ENCODE data around the gene RBCK1. TPM values are rescaled to one million over a fixed set of nuclear protein-coding genes. Genes with fewer than 3 reads are reported as not detected.
"Not testable (repeated sequence)": the region's sequence is repeated elsewhere in the genome, so short reads cannot be mapped to it uniquely, and the experiment has no call there.

RBCK1 gene
- total RNA-seq, 1 donor from 2014 or later = 108 TPM

- H3K4me1 Mint-ChIP-seq (ENCODE audit: low read depth) = peaks cover 24% of the 10 kb centered on the region
- no peak for TF ChIP-seq CTCF (IDR thresholded peaks at IDR 0.05; ENCODE audit: unreplicated experiment)
- H3K27me3 Mint-ChIP-seq = peaks cover 10% of the 10 kb centered on the region
- H3K36me3 Mint-ChIP-seq (ENCODE audit: insufficient read depth) = no peaks in the 10 kb centered on the region
- no peaks in the 10 kb centered on the region for H3K9me3 Mint-ChIP-seq (ENCODE audit: low read depth)
- no peak overlapping the region for H3K4me3 Mint-ChIP-seq (ENCODE audit: low read depth)
- no peak for DNase-seq (ENCODE audit: low spot score, unreplicated experiment)
- no peak overlapping the region for H3K27ac Mint-ChIP-seq
Measured at GRCh38 chr20:373171-373890, 34.8 kb upstream of the RBCK1 start.

GRCh38 chr20:375265-375889 is 32.7 kb upstream of the RBCK1 start:
- Mint-ChIP-seq H3K4me3 (ENCODE audit: low read depth) (no peak overlapping the region), H3K27me3 (peaks cover 10% of the 10 kb centered on the region), H3K9me3 (ENCODE audit: low read depth) (no peaks in the 10 kb centered on the region), H3K4me1 (ENCODE audit: low read depth) (peaks cover 9% of the 10 kb centered on the region), H3K36me3 (ENCODE audit: insufficient read depth) (no peaks in the 10 kb centered on the region), H3K27ac (peak overlapping the region; percentile 27)
- DNase-seq (ENCODE audit: low spot score, unreplicated experiment) = no peak
- TF ChIP-seq CTCF (IDR thresholded peaks at IDR 0.05; ENCODE audit: unreplicated experiment) = no peak

- Mint-ChIP-seq H3K27ac (no peak overlapping the region), H3K36me3 (ENCODE audit: insufficient read depth) (no peaks in the 10 kb centered on the region), H3K9me3 (ENCODE audit: low read depth) (no peaks in the 10 kb centered on the region), H3K4me1 (ENCODE audit: low read depth) (peaks cover 5% of the 10 kb centered on the region), H3K4me3 (ENCODE audit: low read depth) (no peak overlapping the region), H3K27me3 (peaks cover 10% of the 10 kb centered on the region)
- TF ChIP-seq CTCF (IDR thresholded peaks at IDR 0.05; ENCODE audit: unreplicated experiment) = no peak
- DNase-seq (ENCODE audit: low spot score, unreplicated experiment) = no peak
Measured at GRCh38 chr20:376089-376488, 32.0 kb upstream of the RBCK1 start.

GRCh38 chr20:376750-377149 is 31.3 kb upstream of the RBCK1 start:
- Mint-ChIP-seq H3K9me3 (ENCODE audit: low read depth) (no peaks in the 10 kb centered on the region), H3K36me3 (ENCODE audit: insufficient read depth) (no peaks in the 10 kb centered on the region), H3K27ac (no peak overlapping the region), H3K4me3 (ENCODE audit: low read depth) (no peak overlapping the region), H3K4me1 (ENCODE audit: low read depth) (peaks cover 3% of the 10 kb centered on the region), H3K27me3 (peaks cover 10% of the 10 kb centered on the region)
- no peak for DNase-seq (ENCODE audit: low spot score, unreplicated experiment)
- TF ChIP-seq CTCF (IDR thresholded peaks at IDR 0.05; ENCODE audit: unreplicated experiment) = no peak

- H3K9me3 Mint-ChIP-seq (ENCODE audit: low read depth); H3K4me1 Mint-ChIP-seq (ENCODE audit: low read depth); H3K27ac Mint-ChIP-seq; DNase-seq (ENCODE audit: low spot score, unreplicated experiment); H3K36me3 Mint-ChIP-seq (ENCODE audit: insufficient read depth); H3K4me3 Mint-ChIP-seq (ENCODE audit: low read depth): not testable (repeated sequence)
- H3K27me3 Mint-ChIP-seq = peaks cover 13% of the 10 kb centered on the region
Measured at GRCh38 chr20:377578-377977, 30.5 kb upstream of the RBCK1 start.

GRCh38 chr20:378961-379336 is 29.1 kb upstream of the RBCK1 start:
- peaks cover 25% of the 10 kb centered on the region for H3K27me3 Mint-ChIP-seq
- no peak overlapping the region for H3K4me3 Mint-ChIP-seq (ENCODE audit: low read depth)
- peaks cover 2% of the 10 kb centered on the region for H3K4me1 Mint-ChIP-seq (ENCODE audit: low read depth)
- DNase-seq (ENCODE audit: low spot score, unreplicated experiment) = no peak
- H3K9me3 Mint-ChIP-seq (ENCODE audit: low read depth) = no peaks in the 10 kb centered on the region
- TF ChIP-seq CTCF (IDR thresholded peaks at IDR 0.05; ENCODE audit: unreplicated experiment) = no peak
- no peaks in the 10 kb centered on the region for H3K36me3 Mint-ChIP-seq (ENCODE audit: insufficient read depth)
- no peak overlapping the region for H3K27ac Mint-ChIP-seq

Measured in progenitor cell of endocrine pancreas (in vitro differentiated cells).